ENCODE measurements around the gene CAV2.
A peak's percentile ranks its signal among the peaks of the same experiment; 100 is the strongest.

CAV2 gene

GRCh38 chr7:116461500-116461899 lies 38.0 kb upstream of the CAV2 start:
- TF ChIP-seq CTCF (IDR thresholded peaks at IDR 0.05) = no peak
- DNase-seq (ENCODE audit: low spot score) = no peak
- Histone ChIP-seq H3K27ac (peak overlapping the region in 1 of 2 donors; percentile 46), H3K4me3 (no peak overlapping the region)

- no peak overlapping the region for H3K4me3 ChIP-seq
- DNase-seq (ENCODE audit: low spot score) = no peak
- TF ChIP-seq CTCF (IDR thresholded peaks at IDR 0.05) = no peak
- no peak overlapping the region for H3K27ac ChIP-seq
These were observed 35.6 kb upstream of the CAV2 start for GRCh38 chr7:116463956-116464355.

- DNase-seq (ENCODE audit: low spot score) = no peak
- TF ChIP-seq CTCF (IDR thresholded peaks at IDR 0.05) = no peak
- Histone ChIP-seq H3K4me3 (no peak overlapping the region), H3K27ac (no peak overlapping the region)
These were observed 35.2 kb upstream of the CAV2 start for GRCh38 chr7:116464375-116464774.

GRCh38 chr7:116465125-116465524 lies 34.4 kb upstream of the CAV2 start:
- no peak for TF ChIP-seq CTCF (IDR thresholded peaks at IDR 0.05)
- H3K4me3 ChIP-seq = no peak overlapping the region

GRCh38 chr7:116468534-116468933 lies 31.0 kb upstream of the CAV2 start:
- no peak for DNase-seq (ENCODE audit: low spot score)
- no peak overlapping the region for H3K4me3 ChIP-seq
- H3K27ac ChIP-seq = no peak overlapping the region
- TF ChIP-seq CTCF (IDR thresholded peaks at IDR 0.05) = no peak

More at GRCh38 chr7:116465125-116465524, 34.4 kb upstream of the CAV2 start:
- H3K27ac ChIP-seq = no peak overlapping the region
- DNase-seq (ENCODE audit: low spot score) = no peak

GRCh38 chr7:116477625-116478024 lies 21.9 kb upstream of the CAV2 start:
- Histone ChIP-seq H3K27ac (no peak overlapping the region), H3K4me3 (no peak overlapping the region)
- no peak for DNase-seq (ENCODE audit: low spot score)
- no peak for TF ChIP-seq CTCF (IDR thresholded peaks at IDR 0.05)

- DNase-seq (ENCODE audit: low spot score) = no peak
- no peak for TF ChIP-seq CTCF (IDR thresholded peaks at IDR 0.05)
- Histone ChIP-seq H3K4me3 (no peak overlapping the region), H3K27ac (no peak overlapping the region)
These were observed 20.7 kb upstream of the CAV2 start for GRCh38 chr7:116478834-116479233.
